ENCODE data around the gene TUBA3C.
"Not testable (repeated sequence)": the region's sequence is repeated elsewhere in the genome, so short reads cannot be mapped to it uniquely, and the experiment has no call there.

DNA sequence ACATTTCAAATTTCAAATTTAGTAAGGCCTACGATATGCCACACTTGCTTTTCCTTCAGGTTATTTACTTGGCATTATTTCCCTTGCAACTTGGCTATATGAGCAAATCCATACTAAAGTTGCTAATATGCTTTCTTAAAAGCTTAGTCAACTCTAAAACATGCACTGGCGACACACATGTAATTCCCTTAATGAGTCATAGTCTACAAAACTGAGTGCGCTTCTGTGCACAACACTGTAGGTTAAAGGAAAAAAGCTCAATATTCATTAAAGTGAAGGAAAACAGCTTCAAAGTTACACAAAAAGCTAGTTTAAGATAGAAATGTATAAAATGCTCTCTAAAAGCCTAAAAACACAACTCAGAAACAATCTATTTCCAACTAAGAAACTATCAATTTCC is 25.8 kb upstream of the TUBA3C start:
- not testable (repeated sequence) for TF ChIP-seq CTCF (IDR thresholded peaks at IDR 0.05; ENCODE audit: low read depth, low read length); POLR2A (IDR thresholded peaks at IDR 0.05; ENCODE audit: extremely low read depth, insufficient read length); MAX (IDR thresholded peaks at IDR 0.05; ENCODE audit: low read depth, low read length)
